ENCODE results near the gene CSF3.

Gene CSF3

GRCh38 chr17:40023590-40024292 is 8.5 kb downstream of the CSF3 start:
- Histone ChIP-seq H3K4me3 (replicated peaks; ENCODE audit: low read depth, low read length) (no peak overlapping the region), H3K36me3 (ENCODE audit: control insufficient read depth, insufficient read depth, low read length) (peaks cover 49% of the 10 kb centered on the region), H3K27me3 (replicated peaks; ENCODE audit: control insufficient read depth, insufficient read depth, low read length) (no peaks in the 10 kb centered on the region)
- no peak for TF ChIP-seq CTCF (IDR thresholded peaks at IDR 0.05; ENCODE audit: insufficient read depth, low read length, poor library complexity, severe bottlenecking)
- DNase-seq (ENCODE audit: extremely low read depth, insufficient read length) = no peak

GRCh38 chr17:40024901-40025300 is 9.7 kb downstream of the CSF3 start:
- Histone ChIP-seq H3K36me3 (ENCODE audit: control insufficient read depth, insufficient read depth, low read length) (peaks cover 44% of the 10 kb centered on the region), H3K4me3 (replicated peaks; ENCODE audit: low read depth, low read length) (no peak overlapping the region), H3K27me3 (replicated peaks; ENCODE audit: control insufficient read depth, insufficient read depth, low read length) (no peaks in the 10 kb centered on the region)
- no peak for DNase-seq (ENCODE audit: extremely low read depth, insufficient read length)
- TF ChIP-seq CTCF (IDR thresholded peaks at IDR 0.05; ENCODE audit: insufficient read depth, low read length, poor library complexity, severe bottlenecking) = no peak

- Histone ChIP-seq H3K27me3 (replicated peaks; ENCODE audit: control insufficient read depth, insufficient read depth, low read length) (no peaks in the 10 kb centered on the region), H3K36me3 (ENCODE audit: control insufficient read depth, insufficient read depth, low read length) (peaks cover 44% of the 10 kb centered on the region), H3K4me3 (replicated peaks; ENCODE audit: low read depth, low read length) (no peak overlapping the region)
- no peak for DNase-seq (ENCODE audit: extremely low read depth, insufficient read length)
- TF ChIP-seq CTCF (IDR thresholded peaks at IDR 0.05; ENCODE audit: insufficient read depth, low read length, poor library complexity, severe bottlenecking) = no peak
Observed at GRCh38 chr17:40025559-40025958, 10.3 kb downstream of the CSF3 start.

- Histone ChIP-seq H3K36me3 (ENCODE audit: control insufficient read depth, insufficient read depth, low read length) (peaks cover 44% of the 10 kb centered on the region), H3K4me3 (replicated peaks; ENCODE audit: low read depth, low read length) (no peak overlapping the region), H3K27me3 (replicated peaks; ENCODE audit: control insufficient read depth, insufficient read depth, low read length) (no peaks in the 10 kb centered on the region)
- no peak for DNase-seq (ENCODE audit: extremely low read depth, insufficient read length)
- no peak for TF ChIP-seq CTCF (IDR thresholded peaks at IDR 0.05; ENCODE audit: insufficient read depth, low read length, poor library complexity, severe bottlenecking)
Observed at GRCh38 chr17:40025991-40026815, 11.0 kb downstream of the CSF3 start.

- H3K36me3 ChIP-seq (ENCODE audit: control insufficient read depth, insufficient read depth, low read length) = peaks cover 44% of the 10 kb centered on the region
- H3K27me3 ChIP-seq (replicated peaks; ENCODE audit: control insufficient read depth, insufficient read depth, low read length) = no peaks in the 10 kb centered on the region
- no peak overlapping the region for H3K4me3 ChIP-seq (replicated peaks; ENCODE audit: low read depth, low read length)
- peak; percentile 94 for TF ChIP-seq CTCF (IDR thresholded peaks at IDR 0.05; ENCODE audit: insufficient read depth, low read length, poor library complexity, severe bottlenecking)
- DNase-seq (ENCODE audit: extremely low read depth, insufficient read length) = peak; percentile 47
Observed at GRCh38 chr17:40026816-40027613, 11.8 kb downstream of the CSF3 start.

Measured in GM06990 (cell line).